NCI-H2196 (cell line): ENCODE measurements around the gene MPPE1.
"Not testable (repeated sequence)": the region's sequence is repeated elsewhere in the genome, so short reads cannot be mapped to it uniquely, and the experiment has no call there.

Experiments
- DNase-seq: peaks from one replicate; lab custom pipeline; 2025; ENCODE audit not compliant: unreplicated experiment; lab: John Stamatoyannopoulos, UW

MPPE1 gene

DNA sequence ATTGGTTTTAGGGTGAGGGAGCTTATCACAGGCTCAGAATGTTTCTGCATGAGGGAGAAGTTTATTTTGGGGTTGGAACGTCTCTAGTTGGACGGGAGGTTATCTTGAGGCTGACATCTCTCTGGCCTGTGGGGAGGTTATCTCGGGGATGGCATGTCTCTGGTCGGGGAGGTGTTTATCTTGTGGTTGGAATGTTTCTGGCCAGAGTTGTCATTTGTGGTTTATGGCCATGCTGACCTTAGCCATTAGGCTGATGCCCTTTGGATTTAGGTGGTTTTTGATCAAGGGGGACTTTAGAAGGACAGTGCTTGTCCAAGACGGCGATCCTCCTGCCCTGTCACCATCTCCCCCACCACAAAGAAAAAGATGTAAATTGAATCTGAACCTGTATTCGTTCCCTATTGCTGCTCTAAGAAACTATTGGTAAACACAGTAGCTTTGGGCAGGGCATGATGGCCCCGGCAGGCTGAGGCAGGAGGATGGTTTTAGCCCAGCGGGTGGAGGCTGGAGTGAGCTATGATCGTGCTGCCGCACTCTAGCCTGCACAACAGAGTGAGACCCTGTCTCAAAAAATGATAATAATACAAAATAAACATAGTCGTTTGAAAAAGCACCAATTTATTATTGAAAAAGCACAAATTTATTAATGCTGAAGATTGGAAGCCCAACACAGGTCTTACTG lies 17.8 kb upstream of the MPPE1 start:
- no peak for DNase-seq

DNA sequence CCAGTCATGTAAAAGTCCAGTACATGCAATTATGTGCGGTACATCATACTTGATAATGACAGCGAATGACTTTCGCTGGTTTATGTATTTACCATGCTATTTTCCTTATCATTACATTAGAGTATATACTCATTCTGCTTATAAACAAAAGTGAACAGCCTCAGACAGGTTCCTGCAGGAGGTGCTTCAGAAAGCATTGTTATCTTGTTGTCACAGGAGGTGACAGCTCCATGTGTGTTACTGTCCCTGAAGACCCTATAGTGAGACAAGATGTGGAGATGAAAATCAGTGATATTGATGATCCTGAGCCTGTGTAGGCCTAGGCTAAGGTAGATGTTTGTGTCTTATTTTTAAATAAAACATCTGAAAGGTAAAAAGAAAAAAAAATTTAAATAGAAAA lies 15.3 kb upstream of the MPPE1 start:
- no peak for DNase-seq

DNA sequence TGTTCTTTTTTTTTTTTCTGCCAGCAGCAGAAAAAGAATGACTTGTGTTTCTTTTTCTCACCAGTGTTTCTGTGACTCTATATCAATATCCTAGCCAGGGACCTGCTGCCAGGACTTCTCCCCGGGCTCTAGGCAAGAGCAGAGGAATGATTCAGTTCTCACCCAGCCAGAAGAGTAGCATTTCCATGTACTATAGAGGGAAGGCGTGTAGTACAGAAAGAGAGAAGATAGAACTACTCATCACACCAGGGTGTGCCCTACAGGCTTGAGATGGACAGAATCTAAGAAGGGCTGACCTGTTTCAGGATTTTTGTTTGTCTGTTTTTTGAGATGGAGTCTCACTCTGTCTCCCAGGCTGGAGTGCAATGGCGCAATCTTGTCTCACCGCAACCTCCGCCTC lies 11.4 kb upstream of the MPPE1 start:
- not testable (repeated sequence) for DNase-seq

DNA sequence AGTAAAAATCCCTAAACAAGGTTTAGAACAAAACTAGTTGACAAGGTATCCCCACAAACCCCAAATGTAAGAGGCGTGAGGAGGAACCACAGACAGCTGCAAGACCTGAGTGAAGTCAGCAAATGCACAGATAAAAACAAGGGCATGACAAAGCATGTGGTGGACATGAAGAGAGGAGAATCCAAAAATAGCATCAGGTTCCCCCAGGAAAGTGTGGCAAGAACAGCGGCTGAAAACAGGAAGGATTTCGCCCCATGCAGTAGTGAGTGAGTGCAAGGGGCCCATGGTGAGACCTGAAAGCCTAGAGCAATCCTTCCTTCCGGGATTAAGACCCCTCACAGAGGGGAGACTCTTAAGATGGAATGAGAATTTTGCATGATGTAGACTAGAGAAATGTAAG lies 8.8 kb upstream of the MPPE1 start:
- not testable (repeated sequence) for DNase-seq

DNA sequence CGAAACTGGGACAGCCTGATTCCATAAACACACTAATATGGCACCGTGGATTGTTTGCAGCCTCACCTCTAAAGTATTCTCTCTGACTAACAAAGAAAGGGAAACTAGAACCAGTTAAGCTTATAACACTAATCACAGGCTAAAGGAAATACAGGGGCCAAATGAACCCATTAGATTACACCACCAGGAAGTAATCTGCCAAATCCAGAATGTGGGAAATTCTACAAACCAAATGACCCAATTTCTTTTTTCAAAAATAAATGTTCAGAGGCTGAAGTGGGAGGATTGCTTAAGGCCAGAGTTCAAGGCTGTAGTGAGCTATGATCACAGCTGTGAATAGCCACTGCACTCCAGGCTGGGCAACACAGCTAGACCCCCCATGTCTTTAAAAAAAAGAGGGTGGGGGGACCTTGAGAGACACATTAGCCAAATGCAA lies 1.5 kb upstream of the MPPE1 start:
- DNase-seq = peak; percentile 55

DNA sequence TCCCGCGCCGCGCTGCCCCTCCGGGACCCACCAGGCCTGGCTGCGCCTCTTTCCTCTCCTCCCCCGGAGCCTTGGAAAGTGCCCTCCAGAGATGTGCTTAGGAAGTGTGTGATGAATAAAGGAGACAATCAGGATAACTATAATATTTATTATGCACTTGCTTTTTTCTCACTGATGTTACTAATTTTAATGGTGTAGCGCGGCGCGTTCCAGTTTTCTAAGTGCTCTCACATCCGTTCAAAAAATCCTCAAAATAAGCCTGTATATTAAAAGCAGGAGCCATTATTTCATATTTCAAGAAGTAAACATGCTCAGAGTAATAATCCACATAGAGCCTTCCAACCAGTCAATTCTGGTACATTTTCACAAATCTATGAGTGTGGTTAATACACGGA lies 941 bp upstream of the MPPE1 start:
- DNase-seq = peak; percentile 48

DNA sequence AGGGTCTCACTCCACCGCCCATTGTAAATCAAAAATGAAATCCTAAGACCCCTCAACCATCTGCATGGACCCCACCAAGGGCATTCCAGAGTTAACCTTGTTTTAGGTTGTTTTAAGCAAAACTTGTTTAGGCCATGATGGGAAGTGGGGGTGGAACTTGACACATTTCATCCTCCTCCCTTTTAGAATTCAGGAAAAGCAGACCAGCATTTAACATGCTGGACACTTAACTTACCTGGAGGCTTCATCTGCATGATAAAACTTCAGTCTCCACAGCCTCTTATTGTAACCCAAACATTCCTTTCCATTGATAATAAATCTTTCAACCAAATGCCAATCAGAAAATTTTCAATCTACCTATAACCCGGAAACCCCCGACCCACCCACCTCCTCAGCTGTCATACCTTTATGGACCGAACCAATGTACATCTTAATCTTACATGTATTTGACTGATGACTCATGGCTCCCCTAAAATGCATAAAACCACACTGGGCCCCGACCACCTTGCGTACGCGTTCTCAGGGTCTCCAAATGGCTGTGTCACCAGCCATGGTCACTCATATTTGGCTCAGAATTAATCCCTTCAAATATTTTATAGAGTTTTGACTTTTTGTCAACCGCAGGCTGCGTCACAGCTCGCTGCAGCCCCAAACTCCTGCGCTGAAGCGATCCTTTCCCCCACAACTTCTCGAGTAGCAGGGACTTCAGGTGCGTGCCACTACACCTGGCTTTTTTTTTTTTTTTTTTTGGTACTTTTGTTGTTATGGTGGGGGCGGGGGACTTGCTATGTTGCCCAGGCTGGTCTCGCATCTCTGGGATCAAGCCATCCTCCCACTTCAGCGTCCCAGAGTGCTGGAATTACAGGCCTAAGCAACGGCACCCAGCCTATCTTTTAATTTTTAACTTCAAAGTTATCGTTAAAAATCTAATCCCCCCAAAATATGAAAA lies 917 bp downstream of the MPPE1 start:
- DNase-seq = no peak

DNA sequence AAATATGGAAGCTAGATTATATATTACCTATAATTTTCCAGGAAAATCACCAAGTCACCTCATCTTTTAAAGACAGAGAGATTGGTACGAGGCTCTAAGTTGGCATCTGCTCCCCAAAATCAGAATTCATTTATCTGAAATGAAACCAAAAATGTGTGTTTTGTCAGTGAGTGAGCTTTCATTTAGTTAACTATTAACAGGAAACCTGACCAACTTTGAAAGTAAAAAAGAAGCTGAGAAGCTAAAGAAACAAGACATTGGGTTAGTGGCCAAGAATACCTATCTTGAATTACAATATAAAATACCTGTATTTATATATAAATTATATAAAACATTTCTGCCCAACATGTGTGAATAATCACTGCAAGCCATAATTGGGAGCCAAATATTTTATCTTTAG lies 1.9 kb downstream of the MPPE1 start:
- DNase-seq = no peak

DNA sequence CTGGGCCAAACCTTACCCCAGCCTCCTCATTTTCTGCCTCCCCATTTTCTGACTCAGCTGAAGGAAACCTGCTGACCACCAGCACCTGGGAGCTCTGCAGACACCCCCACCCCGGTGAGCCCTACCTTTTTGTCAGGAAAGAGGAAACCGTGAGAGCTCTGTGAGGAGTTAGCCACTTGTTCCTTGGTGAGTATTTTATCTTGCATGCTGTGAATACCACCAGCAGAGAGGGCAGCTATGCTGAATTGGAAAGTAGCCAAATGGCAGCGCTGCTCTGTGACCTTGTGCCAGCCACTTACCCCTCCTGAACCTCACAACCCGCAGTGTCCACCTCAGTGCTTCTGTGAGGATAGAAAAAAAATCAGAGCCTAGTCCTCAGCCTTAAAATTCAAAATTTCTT lies 2.5 kb downstream of the MPPE1 start:
- no peak for DNase-seq

DNA sequence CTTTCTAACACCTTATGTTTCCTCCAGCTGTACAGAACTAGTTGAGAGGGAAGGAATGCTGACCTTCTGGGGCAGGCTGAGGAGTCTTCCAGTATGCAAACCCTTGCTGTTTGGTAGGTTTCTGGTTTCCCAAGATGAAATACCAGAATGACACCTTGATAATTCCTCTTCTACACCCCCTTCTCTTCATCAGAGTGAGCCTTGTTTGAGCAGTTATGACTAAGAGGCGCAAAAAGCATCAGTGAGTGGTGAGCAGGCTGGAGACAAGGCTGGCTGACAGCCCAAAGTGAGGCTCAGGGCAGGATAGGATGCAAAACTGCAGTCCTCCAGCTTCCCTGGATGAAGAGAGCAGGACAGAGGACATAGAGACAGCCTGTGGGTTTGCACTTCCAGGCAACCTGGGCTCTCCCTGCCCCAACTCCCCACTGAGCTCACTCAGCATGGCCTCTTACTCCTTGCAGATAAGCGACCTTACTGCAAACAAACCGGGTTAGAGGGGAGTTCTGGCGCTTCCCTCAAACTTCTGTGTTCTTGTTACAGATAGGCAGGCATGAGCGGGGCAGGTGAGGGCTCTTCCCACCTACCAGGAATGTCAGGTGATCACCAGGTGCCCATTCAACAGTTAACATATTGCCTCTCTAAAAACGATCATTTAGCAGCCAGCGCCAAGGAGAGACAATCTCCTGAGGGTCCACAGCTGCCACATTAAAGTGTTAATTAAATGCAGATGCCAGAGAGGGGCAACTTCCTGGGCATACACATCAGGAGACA lies 5.4 kb downstream of the MPPE1 start:
- DNase-seq = no peak

DNA sequence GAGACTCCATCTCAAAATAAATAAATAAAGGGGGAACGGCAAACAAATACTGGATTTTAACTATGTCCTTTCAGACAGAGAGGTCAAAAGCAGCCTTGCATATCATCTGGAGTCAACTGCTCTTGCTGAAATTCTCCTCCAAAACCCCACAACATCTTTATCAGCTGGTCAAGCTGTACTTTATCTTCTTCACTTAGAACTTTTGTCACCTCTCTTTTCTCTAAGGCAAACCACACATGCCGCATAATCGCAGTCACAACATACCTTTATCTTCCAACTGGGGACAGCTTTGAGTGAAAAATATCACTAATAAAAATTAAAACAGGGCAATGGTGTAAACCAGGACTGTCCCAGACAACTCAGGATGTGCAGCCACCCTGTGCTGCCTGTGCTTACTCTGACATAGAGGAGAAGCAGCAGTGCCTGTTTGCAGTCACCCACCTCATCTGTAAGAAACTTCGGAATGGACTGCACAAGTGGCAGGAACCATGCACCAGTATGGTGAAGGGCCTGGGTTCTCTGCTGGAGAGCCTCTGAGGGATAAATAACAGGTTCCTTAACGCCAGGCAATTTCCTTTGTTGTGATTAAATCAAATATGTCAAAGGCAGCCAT lies 6.2 kb downstream of the MPPE1 start:
- no peak for DNase-seq

DNA sequence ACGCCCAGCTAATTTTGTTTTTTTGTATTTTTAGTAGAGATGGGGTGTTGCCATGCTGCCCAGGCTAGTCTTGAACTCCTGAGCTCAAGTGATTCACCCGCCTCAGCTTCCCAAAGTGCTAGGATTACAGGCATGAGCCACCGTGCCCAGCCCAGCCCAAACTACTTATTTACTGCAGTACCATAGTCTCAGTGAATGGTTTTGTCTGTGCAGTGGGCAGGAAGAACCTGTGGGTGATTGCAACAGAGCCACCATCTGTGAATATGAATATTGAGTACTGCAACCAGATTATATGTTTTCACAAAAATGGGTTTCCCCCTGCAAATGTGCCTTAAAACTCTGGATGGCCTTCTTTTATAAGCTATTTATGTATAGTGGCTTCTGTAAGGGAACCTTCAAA lies 9.1 kb downstream of the MPPE1 start:
- DNase-seq = no peak

DNA sequence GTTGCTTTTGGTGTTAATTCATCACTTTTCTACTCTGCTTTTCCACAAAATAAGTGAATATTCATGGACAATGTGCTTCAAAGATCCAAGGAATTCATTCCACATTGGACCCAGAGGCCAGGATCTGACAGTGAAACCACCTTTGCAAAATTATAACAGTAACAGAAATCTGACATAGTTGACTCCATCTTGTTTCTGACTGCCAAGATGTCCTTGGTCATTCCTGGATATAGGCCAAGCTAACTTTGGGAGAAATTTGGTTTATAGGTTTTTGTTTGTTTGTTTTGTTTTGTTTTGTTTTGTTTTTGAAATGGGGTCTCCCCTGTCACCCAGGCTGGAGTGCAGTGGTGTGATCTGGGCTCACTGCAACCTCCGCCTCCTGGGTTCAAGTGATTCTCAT lies 10.3 kb downstream of the MPPE1 start:
- DNase-seq = no peak

DNA sequence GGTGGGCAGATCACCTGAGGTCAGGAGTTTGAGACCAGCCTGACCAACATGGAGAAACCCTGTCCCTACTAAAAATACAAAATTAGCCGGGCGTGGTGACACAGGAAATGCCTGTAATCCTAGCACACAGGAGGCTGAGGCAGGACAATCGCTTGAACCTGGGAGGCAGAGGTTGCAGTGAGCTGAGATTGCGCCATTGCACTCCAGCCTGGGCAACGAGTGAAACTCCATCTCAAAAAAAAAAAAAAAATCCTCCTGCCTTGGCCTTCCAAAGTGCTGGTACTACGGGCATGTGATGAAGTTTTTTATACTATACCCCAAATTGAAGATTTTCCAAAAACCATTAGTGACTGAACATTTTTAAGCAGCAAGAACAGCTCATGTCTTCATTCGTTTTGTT lies 15.7 kb downstream of the MPPE1 start:
- not testable (repeated sequence) for DNase-seq

DNA sequence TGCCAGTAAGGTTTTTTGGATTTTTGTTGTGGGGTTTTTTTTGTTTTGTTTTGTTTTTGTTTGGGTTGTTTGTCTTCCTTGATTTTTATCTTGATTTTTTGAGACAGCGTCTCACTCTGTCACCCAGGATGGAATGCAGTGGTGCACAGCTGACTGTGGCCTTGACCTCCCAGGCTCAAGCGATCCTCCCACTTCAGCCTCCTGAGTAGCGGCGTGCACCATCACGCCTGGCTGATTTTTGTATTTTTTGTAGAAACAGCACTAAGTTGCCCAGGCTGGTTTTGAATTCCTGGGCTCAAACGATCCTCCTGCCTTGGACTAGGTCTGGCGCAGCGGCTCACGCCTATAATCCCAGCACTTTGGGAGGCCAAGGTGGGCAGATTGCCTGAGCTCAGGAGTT lies 16.4 kb downstream of the MPPE1 start:
- DNase-seq = no peak

DNA sequence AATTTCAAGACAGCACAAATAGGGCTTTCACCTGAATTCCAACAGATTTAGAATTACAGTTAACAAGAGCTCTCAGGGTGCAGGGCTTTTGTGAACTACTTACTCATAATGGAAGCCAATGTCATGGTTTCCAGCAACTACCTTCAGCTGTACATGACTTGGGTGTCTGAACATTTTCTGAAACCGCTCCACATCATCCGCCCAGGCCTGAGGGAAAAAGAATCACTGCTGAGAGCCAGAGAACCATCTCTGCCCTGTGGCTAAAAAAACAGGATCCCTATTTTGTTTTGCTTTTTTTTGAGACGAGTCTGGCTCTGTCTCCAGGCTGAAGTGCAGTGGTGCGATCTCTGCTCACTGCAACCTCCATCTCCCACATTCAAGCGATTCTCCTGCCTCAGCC lies 18.8 kb downstream of the MPPE1 start:
- DNase-seq = no peak

DNA sequence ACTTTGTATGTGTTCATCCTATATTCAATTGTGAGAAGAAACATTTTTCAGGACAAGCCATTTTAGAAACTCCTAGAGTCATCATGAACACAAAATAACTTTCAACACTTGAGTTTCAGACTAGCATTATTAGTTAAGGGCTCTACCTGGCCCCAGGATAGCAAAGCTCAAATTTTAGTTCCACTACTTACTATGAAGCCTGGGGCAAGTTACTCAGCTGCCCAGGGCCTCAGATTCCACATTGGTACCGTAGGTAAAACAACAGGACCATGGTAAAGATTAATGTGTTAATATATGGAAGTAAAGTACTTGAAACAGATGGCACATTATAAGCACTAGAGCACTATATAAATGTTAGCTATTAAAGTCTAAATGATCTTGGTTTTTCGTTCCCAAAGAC lies 19.4 kb downstream of the MPPE1 start:
- no peak for DNase-seq

DNA sequence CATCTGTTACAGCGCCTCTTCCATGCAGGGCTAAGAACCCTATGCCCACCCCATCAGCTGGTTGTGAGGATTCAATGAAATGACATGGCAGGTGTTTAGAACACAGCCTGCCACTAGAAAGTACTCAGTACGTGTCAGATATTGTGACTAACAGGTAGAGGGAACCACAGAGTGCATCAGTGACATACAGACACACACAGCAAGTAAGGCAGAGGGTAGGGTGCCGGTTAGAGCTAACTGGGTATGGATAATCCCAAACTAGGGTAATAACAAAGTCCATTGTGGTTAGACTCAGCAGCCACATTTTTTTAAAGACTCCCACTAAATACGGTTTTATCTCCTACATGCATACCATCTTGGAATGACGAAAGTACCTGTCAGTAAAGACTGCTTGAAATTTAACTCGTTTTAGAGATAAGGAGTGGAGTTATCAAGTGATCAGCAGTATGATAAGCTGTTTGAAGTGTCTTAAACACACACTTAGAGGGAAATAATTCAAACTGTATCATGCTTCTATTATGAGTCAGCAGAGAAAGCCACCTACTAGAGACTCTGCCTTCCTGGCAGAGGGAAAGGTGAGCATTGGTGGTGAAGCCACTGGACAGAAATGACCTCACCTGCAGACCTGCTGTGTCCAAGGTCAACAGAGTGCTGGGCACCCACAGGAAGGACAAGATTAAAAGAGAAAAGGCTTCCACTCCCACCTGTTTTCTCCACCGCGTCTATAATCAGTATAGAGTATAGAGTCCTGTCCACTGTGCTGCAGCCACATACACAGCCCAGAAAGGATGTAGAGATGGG lies 20.6 kb downstream of the MPPE1 start:
- peak; percentile 50 for DNase-seq

DNA sequence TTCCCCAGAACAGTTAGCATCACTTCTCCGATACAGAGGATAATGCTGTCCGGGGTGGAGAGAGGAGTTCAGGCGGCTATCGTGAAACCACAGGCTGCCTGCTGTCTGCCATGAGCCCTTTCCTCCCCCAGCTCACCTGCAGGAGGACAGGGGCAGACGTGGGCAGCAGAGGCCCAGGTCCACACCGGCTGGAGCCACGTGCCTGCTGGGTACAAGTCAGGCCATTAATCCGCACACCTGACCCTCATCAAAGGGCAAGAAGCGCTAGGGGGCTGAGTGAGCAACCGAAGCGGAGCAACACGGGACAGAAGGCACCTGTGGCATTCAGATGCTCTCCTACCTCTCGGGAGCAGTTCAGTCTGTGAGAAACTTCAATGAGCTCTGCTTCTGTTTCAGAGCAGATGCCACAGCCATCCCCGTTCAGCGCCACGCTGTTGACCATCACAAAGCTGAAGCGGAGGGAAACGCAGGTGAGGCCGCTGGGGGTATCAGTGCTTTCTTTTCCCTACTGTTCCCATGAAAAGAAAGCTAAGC lies 21.5 kb downstream of the MPPE1 start:
- no peak for DNase-seq

DNA sequence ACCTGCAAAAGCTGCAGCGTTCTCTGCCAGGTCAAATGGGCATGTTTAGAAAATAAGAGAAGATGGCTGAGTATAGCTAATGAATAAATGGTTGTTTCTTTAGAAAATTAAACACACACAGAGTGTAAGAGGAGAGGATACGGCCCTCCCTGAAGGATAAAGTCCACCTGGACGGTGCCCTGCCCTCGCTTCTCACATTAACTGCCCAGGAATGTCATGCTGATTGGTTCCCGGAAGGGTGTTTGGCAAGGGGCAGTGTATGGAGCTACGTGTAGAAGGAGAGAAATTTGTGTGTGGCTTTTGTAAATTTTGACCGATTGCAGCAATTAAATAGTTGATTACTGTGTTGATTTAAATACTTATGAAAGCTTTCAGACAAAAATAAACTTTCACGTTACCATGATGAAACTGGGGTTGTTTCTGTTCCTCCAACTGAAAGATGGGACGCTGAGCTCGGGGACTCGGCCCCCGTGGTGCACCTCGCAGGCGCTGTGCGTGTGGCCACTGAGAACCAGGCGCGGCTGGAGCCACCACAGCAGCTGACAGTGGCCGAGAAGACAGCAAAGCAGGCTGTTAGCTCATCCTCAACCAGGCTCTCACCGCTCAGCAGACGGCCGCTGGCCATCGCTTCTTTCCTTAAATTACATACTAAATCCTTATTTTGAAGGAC lies 22.7 kb downstream of the MPPE1 start:
- DNase-seq = no peak
